ENCODE data around the gene PHGDH. TPM values are rescaled to one million over a fixed set of nuclear protein-coding genes. Genes with fewer than 3 reads are reported as not detected.

PHGDH gene
- total RNA-seq, 1 donor from 2014 or later, result 61.7 TPM

DNA sequence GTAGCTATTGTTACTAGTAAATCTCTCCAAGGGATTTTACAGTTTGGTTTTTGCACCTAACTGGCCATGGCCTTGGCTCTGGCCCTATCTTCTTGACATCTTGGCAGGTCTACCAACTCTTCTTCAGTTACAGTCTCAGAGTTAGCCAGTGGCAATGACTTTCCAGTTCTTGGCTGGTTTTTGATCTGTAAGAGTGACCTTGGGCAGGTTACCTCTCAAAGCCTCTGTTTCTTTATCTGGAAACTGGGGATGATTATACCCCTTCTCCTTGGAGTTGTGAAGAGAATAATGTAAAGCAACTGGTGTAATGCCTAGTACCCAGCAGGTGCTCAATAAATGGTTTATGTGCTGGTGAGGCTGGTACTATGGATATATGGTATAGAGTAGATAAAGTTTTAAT, 6.7 kb downstream of the PHGDH start:
- Histone ChIP-seq H3K9me3 (no peaks in the 10 kb centered on the region), H3K36me3 (peaks cover 12 to 21% of the 10 kb centered on the region in 2 donors), H3K27me3 (no peaks in the 10 kb centered on the region), H3K4me1 (peaks cover 0 to 15% of the 10 kb centered on the region in 2 donors), H3K4me3 (no peak overlapping the region), H3K27ac (no peak overlapping the region)
- no peak for DNase-seq (ENCODE audit: low spot score in 2 of 2)
- TF ChIP-seq, protein P1, sequence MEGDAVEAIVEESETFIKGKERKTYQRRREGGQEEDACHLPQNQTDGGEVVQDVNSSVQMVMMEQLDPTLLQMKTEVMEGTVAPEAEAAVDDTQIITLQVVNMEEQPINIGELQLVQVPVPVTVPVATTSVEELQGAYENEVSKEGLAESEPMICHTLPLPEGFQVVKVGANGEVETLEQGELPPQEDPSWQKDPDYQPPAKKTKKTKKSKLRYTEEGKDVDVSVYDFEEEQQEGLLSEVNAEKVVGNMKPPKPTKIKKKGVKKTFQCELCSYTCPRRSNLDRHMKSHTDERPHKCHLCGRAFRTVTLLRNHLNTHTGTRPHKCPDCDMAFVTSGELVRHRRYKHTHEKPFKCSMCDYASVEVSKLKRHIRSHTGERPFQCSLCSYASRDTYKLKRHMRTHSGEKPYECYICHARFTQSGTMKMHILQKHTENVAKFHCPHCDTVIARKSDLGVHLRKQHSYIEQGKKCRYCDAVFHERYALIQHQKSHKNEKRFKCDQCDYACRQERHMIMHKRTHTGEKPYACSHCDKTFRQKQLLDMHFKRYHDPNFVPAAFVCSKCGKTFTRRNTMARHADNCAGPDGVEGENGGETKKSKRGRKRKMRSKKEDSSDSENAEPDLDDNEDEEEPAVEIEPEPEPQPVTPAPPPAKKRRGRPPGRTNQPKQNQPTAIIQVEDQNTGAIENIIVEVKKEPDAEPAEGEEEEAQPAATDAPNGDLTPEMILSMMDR (IDR thresholded peaks at IDR 0.05), result no peak
- intact Hi-C loops (cut with DNase I), result no loop called here

DNA sequence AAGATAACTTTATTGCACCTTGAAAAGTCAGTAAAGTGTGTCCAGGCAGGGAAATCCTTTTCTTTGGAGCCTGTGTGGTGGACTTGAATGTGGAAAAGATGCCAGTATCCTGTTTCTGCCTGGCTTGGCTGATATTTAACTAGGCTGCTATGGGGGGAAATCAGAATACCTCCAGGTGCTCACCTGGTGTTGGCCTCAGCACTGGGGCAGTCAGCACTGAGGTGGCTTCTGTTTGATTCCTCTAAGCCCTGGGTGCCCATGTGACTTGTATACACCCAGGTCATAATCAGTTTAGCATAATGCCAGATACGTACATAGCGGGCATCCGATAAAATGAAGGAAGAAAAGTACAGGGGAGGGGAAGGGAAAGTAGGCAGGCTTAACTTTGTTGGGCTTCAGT, 7.2 kb downstream of the PHGDH start:
- Histone ChIP-seq H3K4me1 (peaks cover 0 to 11% of the 10 kb centered on the region in 2 donors), H3K27me3 (no peaks in the 10 kb centered on the region), H3K4me3 (no peak overlapping the region), H3K9me3 (no peaks in the 10 kb centered on the region), H3K36me3 (peaks cover 18 to 26% of the 10 kb centered on the region in 2 donors), H3K27ac (no peak overlapping the region)
- no peak for DNase-seq (ENCODE audit: low spot score in 2 of 2)
- TF ChIP-seq, protein P1 (IDR thresholded peaks at IDR 0.05), result no peak
- intact Hi-C loops (cut with DNase I), result no loop called here

DNA sequence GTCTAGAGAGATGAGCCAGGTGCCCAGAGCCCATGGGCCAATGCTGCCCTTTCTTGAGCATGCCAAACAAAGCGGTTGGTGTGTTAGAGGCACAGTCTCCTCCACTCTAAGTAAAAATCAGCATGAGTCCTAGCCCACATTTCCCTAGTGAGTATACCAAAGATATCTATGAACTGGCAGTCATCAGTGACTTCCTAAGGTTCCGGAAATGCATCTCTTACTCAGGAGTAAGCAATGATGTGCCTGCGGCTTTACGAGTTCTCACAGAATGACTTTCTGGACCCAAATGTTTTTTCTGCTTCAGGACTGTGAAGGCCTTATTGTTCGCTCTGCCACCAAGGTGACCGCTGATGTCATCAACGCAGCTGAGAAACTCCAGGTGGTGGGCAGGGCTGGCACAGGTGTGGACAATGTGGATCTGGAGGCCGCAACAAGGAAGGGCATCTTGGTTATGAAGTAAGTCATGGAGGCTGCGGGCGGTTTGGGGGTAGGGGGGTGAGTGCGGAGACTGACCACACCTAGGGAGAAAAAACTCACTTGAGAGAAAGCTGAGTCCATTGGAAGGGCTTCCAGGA, 9.2 kb downstream of the PHGDH start:
- Histone ChIP-seq H3K36me3 (peaks cover 29 to 42% of the 10 kb centered on the region in 2 donors), H3K27me3 (no peaks in the 10 kb centered on the region), H3K9me3 (no peaks in the 10 kb centered on the region), H3K4me1 (peaks cover 0 to 2% of the 10 kb centered on the region in 2 donors), H3K4me3 (no peak overlapping the region), H3K27ac (no peak overlapping the region)
- intact Hi-C loops (cut with DNase I), result no loop called here
- TF ChIP-seq, protein P1 (IDR thresholded peaks at IDR 0.05), result no peak
- no peak for DNase-seq (ENCODE audit: low spot score in 2 of 2)

DNA sequence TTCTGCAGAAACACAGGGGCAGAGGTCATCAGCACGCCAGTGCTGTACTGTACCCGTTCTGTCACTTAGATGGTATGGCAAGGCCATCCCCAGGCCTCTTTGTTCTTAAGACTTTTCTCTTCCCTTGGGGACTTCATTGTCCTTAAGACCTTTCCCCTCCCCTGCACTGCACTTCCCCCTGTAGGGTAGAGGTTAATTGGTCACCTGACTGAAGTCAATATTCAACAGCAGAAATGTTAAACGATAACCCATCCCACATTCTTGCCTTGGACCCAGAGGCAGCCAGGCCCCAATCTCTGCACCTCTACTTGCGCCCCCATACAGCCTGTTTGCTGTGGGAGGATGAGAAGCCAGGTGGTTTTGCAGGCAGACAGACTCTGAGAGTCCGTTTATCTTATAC, 10.2 kb downstream of the PHGDH start:
- H3K36me3 ChIP-seq, result peaks cover 31 to 48% of the 10 kb centered on the region in 2 donors
- no peaks in the 10 kb centered on the region for H3K4me1 ChIP-seq
- intact Hi-C loops (cut with DNase I), result no loop called here
- no peaks in the 10 kb centered on the region for H3K9me3 ChIP-seq
- DNase-seq (ENCODE audit: low spot score in 2 of 2), result no peak
- TF ChIP-seq, protein P1 (IDR thresholded peaks at IDR 0.05), result no peak
- no peak overlapping the region for H3K27ac ChIP-seq
- H3K27me3 ChIP-seq, result no peaks in the 10 kb centered on the region
- H3K4me3 ChIP-seq, result no peak overlapping the region

DNA sequence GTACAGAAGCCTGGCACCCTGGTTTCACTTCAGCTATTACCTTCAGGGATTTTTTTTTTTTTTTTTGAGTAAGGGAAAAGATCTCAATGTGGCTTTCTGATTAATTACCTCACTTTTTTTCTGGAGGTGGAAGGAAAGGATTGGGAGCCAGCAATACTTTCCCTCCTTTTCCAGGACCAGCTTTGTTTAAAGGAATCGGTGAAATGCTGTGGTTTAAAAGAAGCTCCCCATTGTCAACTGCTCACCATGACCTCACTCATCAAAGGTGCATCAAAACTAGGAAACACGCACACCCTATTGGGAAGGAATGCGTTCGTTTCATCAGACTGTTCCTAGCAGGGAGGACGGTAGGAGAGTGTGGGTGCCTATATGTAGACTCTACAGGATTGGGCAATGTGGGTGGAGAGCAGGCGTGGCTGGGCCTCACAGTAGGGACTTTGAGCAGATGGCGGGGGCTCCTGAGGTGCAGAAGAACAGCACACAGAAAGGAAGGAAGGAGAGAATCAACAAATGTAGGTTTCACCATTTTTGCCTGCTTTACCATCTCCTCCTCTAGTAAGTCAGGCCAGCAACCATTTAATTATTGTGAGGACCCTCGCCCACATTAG, 13.0 kb downstream of the PHGDH start:
- intact Hi-C loops (cut with DNase I), result no loop called here
- Histone ChIP-seq H3K27me3 (no peaks in the 10 kb centered on the region), H3K4me1 (no peaks in the 10 kb centered on the region), H3K9me3 (no peaks in the 10 kb centered on the region), H3K36me3 (peaks cover 34 to 55% of the 10 kb centered on the region in 2 donors), H3K4me3 (no peak overlapping the region), H3K27ac (no peak overlapping the region)
- TF ChIP-seq, protein P1 (IDR thresholded peaks at IDR 0.05), result no peak
- no peak for DNase-seq (ENCODE audit: low spot score in 2 of 2)
